HL-60/S4 (cell line): ENCODE results near the gene NSD1.
"Not testable (repeated sequence)": the region's sequence is repeated elsewhere in the genome, so short reads cannot be mapped to it uniquely, and the experiment has no call there.

Experiments
- in situ Hi-C: fragments of 300-500 bp; cut with MboI; formaldehyde crosslinking; loops from 2 replicates; pipeline ENCODE4 v1.14.3; 2022; ENCODE audit warnings: low sequenced_read_pairs

The NSD1 gene

GRCh38 chr5:177339107-177339638, 205.6 kb downstream of the NSD1 start:
- in situ Hi-C loops, result no loop called here

DNA sequence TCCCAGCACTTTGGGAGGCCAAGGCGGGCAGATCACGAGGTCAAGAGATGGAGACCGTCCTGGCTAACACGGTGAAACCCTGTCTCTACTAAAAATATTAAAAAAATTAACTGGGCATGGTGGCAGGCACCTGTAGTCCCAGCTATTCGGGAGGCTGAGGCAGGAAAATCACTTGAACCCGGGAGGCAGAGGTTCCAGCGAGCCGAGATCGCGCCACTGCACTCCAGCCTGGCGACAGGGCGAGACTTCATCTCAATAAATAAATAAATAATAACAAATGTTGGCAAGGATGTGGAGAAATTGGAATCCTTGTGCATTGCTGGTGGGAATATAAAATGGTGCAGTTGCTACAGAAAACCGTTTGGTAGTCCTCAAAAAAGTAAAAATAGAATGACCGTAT, 209.4 kb downstream of the NSD1 start:
- in situ Hi-C loops, result not testable (repeated sequence)

DNA sequence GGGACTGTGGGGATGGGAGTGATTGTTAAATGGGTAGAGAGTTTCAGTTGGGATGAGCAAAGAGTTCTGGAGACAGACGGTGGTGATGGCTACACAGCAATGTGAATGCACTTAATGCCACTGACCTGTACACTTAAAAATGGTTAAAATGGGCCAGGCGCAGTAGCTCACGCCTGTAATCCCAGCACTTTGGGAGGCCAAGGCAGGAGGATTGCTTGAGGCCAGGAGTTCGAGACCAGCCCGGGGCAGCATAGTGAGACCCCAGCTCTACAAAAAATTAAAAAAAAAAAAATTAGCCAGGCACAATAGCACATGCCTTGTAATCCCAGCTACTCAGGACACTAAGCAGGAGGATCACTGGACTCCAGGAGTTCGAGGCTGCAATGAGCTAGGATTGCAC, 210.2 kb downstream of the NSD1 start:
- in situ Hi-C loops, result no loop called here

DNA sequence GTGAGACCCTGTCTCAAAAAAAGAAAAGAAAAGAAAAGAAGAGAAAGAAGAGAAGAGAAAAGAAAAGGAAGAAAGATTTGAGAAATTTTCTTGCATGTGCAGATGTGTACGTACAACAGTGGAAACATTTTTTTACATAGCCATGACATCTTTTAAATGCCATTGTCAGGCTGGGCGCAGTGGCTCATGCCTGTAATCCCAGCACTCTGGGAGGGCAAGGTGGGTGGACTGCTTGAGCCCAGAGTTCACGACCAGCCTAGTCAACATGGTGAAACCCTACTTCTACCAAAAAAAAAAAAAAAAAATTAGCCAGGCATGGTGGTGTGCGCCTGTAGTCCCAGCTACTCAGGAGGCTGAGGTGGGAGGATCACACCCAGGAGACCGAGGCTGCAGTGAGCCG, 211.3 kb downstream of the NSD1 start:
- in situ Hi-C loops, result no loop called here

DNA sequence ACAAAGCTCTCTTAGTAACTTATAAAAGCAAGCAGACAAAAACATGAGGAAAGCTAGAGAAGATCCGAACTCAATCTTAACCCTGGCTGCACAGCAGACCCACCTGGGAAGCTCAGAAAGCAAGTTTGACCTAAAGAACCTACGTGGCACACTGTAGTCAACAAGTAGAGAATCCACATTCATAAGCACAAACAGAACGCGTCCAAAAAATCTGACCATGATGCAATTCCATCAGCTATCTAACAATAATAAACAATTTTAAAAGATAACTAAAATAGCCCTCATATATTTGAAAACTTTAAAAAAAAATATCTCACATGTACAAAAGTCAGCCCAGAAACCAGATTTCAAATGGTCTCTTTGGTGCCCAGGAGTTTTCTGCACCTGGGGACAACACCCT, 213.2 kb downstream of the NSD1 start:
- in situ Hi-C loops, result no loop called here

- in situ Hi-C loops, result no loop called here
These were observed 214.1 kb downstream of the NSD1 start for GRCh38 chr5:177347699-177348098.

GRCh38 chr5:177349362-177349647, 215.7 kb downstream of the NSD1 start:
- in situ Hi-C loops, result no loop called here

- in situ Hi-C loops, result no loop called here
These were observed 216.2 kb downstream of the NSD1 start for GRCh38 chr5:177349762-177350161.
